ENCODE results near the gene SUGCT. TPM values are rescaled to one million over a fixed set of nuclear protein-coding genes. Genes with fewer than 3 reads are reported as not detected.

The SUGCT gene
- total and polyA plus RNA-seq, 2 of the 8 experiments (the other 6 are each of a cell fraction or from before 2014, with no cell fraction given) = 2.8 to 5.4 TPM

DNA sequence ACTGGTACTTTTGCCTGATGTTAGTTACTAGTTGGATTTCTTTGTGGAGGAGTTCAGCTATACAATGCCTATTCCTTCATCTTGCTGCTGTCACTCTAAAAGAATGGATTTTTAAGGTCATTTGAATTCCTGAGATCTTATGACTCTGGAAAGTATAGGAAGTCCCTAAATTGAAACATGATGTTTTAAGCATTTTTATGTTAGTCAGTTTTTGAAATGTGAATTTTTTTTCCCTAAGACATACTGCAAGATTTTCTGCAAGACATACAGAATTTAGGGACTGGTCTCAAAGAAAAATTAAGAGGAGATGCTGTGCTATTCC is 355.8 kb downstream of the SUGCT start (continued):
- TF ChIP-seq, protein P1, sequence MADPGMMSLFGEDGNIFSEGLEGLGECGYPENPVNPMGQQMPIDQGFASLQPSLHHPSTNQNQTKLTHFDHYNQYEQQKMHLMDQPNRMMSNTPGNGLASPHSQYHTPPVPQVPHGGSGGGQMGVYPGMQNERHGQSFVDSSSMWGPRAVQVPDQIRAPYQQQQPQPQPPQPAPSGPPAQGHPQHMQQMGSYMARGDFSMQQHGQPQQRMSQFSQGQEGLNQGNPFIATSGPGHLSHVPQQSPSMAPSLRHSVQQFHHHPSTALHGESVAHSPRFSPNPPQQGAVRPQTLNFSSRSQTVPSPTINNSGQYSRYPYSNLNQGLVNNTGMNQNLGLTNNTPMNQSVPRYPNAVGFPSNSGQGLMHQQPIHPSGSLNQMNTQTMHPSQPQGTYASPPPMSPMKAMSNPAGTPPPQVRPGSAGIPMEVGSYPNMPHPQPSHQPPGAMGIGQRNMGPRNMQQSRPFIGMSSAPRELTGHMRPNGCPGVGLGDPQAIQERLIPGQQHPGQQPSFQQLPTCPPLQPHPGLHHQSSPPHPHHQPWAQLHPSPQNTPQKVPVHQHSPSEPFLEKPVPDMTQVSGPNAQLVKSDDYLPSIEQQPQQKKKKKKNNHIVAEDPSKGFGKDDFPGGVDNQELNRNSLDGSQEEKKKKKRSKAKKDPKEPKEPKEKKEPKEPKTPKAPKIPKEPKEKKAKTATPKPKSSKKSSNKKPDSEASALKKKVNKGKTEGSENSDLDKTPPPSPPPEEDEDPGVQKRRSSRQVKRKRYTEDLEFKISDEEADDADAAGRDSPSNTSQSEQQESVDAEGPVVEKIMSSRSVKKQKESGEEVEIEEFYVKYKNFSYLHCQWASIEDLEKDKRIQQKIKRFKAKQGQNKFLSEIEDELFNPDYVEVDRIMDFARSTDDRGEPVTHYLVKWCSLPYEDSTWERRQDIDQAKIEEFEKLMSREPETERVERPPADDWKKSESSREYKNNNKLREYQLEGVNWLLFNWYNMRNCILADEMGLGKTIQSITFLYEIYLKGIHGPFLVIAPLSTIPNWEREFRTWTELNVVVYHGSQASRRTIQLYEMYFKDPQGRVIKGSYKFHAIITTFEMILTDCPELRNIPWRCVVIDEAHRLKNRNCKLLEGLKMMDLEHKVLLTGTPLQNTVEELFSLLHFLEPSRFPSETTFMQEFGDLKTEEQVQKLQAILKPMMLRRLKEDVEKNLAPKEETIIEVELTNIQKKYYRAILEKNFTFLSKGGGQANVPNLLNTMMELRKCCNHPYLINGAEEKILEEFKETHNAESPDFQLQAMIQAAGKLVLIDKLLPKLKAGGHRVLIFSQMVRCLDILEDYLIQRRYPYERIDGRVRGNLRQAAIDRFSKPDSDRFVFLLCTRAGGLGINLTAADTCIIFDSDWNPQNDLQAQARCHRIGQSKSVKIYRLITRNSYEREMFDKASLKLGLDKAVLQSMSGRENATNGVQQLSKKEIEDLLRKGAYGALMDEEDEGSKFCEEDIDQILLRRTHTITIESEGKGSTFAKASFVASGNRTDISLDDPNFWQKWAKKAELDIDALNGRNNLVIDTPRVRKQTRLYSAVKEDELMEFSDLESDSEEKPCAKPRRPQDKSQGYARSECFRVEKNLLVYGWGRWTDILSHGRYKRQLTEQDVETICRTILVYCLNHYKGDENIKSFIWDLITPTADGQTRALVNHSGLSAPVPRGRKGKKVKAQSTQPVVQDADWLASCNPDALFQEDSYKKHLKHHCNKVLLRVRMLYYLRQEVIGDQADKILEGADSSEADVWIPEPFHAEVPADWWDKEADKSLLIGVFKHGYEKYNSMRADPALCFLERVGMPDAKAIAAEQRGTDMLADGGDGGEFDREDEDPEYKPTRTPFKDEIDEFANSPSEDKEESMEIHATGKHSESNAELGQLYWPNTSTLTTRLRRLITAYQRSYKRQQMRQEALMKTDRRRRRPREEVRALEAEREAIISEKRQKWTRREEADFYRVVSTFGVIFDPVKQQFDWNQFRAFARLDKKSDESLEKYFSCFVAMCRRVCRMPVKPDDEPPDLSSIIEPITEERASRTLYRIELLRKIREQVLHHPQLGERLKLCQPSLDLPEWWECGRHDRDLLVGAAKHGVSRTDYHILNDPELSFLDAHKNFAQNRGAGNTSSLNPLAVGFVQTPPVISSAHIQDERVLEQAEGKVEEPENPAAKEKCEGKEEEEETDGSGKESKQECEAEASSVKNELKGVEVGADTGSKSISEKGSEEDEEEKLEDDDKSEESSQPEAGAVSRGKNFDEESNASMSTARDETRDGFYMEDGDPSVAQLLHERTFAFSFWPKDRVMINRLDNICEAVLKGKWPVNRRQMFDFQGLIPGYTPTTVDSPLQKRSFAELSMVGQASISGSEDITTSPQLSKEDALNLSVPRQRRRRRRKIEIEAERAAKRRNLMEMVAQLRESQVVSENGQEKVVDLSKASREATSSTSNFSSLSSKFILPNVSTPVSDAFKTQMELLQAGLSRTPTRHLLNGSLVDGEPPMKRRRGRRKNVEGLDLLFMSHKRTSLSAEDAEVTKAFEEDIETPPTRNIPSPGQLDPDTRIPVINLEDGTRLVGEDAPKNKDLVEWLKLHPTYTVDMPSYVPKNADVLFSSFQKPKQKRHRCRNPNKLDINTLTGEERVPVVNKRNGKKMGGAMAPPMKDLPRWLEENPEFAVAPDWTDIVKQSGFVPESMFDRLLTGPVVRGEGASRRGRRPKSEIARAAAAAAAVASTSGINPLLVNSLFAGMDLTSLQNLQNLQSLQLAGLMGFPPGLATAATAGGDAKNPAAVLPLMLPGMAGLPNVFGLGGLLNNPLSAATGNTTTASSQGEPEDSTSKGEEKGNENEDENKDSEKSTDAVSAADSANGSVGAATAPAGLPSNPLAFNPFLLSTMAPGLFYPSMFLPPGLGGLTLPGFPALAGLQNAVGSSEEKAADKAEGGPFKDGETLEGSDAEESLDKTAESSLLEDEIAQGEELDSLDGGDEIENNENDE (IDR thresholded peaks at IDR 0.05; ENCODE audit: insufficient replicate concordance, low read length) = no peak
- no peak for TF ChIP-seq SUZ12 (IDR thresholded peaks at IDR 0.05; ENCODE audit: low read length)
- no peak for TF ChIP-seq EP300 (IDR thresholded peaks at IDR 0.05; ENCODE audit: borderline replicate concordance in 1 of 2, low read depth in 2 of 2, low read length in 2 of 2)
- TF ChIP-seq BCL11A (IDR thresholded peaks at IDR 0.05; ENCODE audit: low read depth in 2 of 2, low read length in 2 of 2) = no peak
